Left lobe of liver (tissue), 2 donors: ENCODE measurements around the gene PCGF3. TPM values are rescaled to one million over a fixed set of nuclear protein-coding genes. Genes with fewer than 3 reads are reported as not detected.
A peak's percentile ranks its signal among the peaks of the same experiment; 100 is the strongest.
"Not testable (repeated sequence)": the region's sequence is repeated elsewhere in the genome, so short reads cannot be mapped to it uniquely, and the experiment has no call there.

ENCODE experiments used
- ATAC-seq: fragments of 200-7000 bp; cut with Tn5 transposase; one replicate; pipeline ENCODE4 v1.9.1; 2020; ENCODE audit warnings: mild to moderate bottlenecking, moderate library complexity
- DNase-seq: peaks from one replicate; pipeline ENCODE4 v3.0.0-alpha.2; 2020; ENCODE audit warnings: low spot score
- total RNA-seq: library from RNA; stranded (reverse); gene quantifications from one replicate; pipeline ENCODE4 v1.2.1, GENCODE V29; 2021
- donor health status: DM: no; HTN: no; CAD: no; lungs with moderate emphysema.
- donor health status: DM: no; HTN: yes; CAD: no.

The PCGF3 gene
- total RNA-seq, 1 donor from 2014 or later, result 16.6 TPM

- DNase-seq (no peak), ATAC-seq (no peak)
Observed at GRCh38 chr4:776743-777441, 71.3 kb downstream of the PCGF3 start.

- DNase-seq (no peak), ATAC-seq (no peak)
Observed at GRCh38 chr4:777520-778262, 72.1 kb downstream of the PCGF3 start.

- DNase-seq (no peak), ATAC-seq (no peak)
Observed at GRCh38 chr4:779555-779954, 73.9 kb downstream of the PCGF3 start.

- not testable (repeated sequence) for ATAC-seq, DNase-seq
Observed at GRCh38 chr4:780255-780654, 74.6 kb downstream of the PCGF3 start.

DNA sequence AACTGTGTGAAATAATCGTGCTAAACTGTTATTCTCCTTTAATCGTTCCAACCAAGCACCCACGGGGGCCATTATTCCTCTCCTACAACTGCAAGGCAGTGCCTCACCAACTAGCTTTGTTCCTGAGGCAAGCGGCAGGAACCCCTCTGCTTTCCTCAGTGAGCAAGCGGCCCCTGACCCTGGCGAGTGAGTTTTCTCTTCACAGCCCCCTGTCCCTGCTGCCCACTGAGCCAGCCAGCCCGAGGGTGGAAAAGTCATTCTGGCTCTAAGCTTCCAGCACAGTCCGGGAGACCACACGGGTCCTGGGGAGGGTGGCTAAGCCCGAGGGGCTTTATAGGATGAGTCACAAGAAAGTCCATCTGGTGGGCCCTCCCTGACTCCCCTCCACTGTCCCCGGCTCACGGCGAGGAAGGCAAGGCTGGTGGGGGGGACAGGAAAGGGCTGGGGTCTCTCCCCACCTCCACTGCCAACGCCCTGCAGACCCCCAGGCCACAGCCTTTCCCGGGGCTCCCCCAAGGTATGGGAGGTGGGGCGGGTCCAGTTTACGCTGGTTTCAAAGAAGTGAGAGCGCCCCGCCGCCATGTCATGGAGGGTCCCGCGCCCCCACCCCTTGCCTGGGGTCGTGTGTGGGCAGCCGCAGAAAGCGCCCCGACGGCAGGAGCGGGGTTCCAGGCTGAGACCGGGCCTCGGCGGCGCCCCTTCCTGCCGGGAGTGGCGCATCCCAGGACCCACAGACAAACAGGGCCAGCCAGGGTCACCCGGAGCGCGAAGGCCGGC is 75.3 kb downstream of the PCGF3 start:
- DNase-seq (no peak), ATAC-seq (no peak)

GRCh38 chr4:781493-782216 is 76.0 kb downstream of the PCGF3 start:
- peak; percentile 88 for ATAC-seq
- peak; percentile 99 for DNase-seq

DNA sequence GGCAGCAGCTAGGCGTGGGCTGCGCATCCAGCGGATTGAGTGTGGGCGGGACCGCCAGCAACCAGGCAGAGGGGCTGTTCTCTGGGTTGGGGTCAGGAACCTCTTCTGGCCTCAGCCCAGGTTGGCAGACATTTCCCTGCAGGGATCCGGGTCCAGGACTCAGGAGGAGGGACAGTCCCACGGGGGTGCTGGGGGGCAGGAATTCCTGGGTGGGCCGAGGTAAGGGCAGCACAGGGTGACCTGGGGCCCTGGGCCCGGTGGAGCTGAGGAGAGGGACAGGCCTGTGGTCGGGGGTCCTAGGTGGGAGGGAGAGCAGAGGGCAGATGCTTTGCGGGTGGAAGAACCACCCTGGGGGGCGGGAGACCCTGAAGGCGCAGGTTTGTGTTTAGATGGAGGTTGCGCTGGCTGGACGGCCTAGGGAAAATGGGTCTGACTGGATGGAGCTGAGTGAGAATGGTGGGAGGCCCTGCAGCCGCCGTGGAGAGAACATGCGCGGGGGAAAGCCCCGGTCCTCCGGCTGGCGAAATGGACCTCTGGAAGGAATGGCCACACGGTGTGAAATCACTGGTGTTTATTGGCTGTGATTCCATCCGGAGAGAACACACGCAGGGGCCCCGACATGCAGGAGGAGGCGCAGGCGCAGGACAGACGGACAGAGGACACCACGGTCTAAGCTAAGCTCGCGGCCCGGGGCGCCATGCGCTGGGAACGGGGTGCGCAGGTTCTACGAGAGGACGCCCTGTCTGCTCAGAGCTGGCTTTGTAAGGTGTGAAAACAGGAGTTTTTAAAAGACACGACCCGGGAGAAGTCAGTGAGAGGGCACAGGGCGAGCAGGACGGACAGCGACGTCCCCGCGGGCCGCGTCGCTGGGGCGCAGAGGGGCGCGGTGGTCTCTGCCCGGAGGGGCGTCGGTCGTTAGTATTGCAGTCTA is 79.0 kb downstream of the PCGF3 start:
- ATAC-seq, result no peak
- DNase-seq, result no peak

- ATAC-seq (no peak), DNase-seq (no peak)
Observed at GRCh38 chr4:785332-786073, 79.9 kb downstream of the PCGF3 start.

DNA sequence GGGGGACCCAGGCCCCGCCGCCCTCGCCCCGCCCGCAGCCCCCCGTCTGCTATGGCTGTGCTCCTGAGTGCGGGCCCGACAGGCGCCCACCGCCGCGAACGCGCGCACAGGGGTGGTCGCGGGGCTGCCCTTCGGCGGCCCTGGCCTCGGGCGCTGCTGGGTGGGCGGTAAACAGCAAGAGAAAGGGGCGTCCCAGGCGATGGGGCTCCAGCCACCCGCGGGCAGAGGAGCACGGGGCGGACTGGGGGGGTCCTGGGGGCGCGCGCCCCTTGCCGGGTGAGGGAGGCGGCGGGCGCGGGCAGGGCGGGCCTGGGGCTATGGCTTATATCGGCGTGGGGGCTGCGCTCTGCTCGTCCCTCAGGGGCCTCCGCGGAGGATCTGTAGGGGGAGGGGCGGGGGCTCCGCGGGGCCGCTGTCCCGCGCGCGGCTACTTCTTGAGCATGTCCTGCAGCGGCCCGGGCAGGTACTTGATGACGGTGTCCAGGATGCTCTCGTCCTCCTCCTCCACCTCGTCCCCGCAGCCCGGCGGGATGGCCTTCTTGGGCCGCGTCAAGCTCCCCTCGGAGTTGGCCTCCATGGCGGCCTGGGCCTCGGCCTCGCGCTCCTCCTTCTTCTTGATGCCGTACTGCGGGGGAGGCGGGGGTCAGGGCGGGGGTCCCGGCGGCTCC is 80.6 kb downstream of the PCGF3 start:
- DNase-seq (no peak), ATAC-seq (no peak)

- ATAC-seq (no peak), DNase-seq (no peak)
Observed at GRCh38 chr4:786861-787300, 81.2 kb downstream of the PCGF3 start.

DNA sequence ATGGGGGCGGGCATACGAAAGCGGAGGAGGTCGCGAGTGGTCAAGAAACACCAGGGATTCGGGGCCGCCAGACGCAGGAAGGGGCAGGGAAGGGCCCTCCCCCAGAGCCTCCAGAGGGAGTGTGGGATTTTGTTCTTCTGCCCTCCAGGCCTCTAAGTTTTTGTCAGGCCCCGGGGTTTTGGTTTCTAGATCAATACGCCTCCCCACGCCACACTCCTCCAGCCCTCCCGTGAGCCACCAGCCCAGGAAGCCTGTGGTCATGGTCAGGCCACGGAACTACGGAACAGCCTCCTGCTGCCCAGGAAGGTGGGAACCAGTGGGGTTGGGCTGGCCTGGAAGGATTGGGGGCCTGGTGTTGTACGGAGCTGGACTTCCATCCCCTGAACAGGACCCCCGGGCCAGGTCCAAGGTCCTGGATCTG is 81.9 kb downstream of the PCGF3 start:
- ATAC-seq (no peak), DNase-seq (no peak)

DNA sequence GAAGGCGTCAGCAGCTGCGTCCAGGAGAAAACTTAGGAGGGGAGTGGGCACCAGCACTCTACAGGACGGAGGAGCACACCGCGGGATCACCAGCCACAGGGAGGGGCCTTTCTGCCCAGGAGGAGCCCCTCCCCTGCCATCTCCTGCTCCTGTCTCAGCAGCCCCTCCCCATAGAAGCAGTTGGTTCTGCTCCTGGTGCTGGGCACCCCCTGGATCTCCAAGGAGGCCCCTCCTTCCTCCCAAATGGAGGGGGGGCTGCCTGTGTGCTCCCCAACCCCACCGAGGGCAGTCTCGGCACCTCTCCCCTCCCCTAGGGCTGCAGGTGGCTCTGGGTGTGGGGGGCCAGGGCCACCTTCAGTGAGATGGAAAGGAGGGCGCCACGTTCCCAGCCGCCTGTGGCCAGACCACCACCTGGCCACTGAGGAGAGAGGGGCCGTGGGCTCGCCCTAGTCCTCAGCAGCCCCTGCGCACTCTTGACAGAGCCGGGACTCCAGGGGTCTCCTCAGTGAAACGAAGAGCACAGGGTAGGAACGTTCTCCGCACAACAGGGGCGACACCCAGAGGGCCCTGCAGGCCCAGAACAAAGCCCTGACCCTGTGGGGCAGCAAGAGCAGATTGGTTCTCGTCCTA is 82.5 kb downstream of the PCGF3 start:
- no peak for ATAC-seq
- DNase-seq, result no peak

DNA sequence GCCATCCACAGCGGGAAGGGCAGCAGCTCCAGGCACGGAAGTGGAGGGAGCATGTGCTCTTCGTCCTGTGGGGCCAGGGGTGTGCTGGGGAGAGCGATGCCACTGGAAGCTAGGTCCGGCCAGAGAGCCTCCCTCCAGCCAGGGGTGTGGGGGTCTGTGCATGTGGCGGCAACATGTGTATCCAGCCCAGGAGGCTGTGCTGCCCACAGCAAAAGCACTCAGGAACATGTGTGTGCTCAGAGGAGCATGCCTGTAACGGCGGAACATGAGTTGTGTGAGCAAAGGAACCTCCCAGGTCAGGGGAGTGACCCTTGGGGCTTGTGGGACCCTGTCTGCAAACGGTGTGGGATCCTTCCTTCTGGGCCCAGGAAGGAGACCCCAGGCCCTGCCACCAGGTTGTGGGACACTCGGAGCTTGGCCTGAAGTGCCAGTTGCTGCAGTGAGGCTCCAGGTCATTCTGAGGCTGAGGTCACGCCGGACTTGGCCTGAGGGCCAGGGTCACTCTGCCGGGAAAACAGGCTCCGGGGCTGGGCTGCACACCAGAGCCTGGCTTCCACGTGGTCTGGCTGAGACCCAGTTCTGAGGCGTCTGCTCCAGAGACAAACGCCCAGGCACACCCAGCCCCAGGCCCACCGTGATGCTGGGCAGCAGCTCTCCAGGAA is 83.1 kb downstream of the PCGF3 start:
- ATAC-seq, result peak; percentile 90
- DNase-seq, result peak; percentile 95

DNA sequence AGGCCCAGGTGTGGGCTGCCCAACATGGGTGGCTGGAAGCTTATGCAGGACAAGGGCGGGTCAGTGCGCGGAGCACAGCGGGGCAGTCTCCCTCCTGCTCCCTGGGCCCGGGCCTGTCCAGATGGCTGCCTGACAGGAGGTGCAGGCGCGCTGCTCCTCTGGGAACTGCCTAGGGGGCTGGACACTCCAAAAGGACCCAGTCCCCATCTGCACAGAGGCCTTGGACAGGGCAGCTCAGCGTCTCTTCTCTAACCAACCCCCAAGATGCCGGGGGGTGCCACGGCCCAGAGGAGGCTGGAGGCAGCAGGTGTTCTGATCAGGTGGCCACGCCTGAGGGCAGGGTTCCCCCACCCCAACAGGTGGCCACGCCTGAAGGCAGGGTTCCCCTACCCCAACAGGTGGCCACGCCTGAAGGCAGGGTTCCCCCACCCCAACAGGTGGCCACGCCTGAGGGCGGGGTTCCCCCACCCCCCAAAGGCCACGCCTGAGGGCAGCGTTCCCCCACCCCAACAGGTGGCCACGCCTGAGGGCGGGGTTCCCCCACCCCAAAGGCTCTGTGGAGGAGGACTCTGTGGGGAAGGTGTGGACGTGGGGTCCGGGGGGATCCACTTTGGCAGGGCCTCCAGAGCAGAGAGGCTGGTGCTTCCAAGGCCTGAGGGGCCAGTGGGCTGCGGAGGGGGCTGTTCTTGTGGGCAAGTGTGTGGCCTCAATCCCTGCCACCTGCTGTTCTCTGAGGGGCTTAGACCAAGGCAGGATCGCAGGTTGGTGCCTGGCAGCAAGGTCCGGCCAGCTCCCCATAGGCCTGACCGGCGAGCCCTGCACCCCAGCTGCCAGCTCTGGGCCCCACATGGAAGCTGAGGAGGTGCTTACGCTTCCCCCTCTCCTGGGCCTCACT is 84.2 kb downstream of the PCGF3 start:
- no peak for DNase-seq

GRCh38 chr4:790466-790820 is 84.8 kb downstream of the PCGF3 start:
- DNase-seq, result no peak

More for the DNA sequence above, 84.2 kb downstream of the PCGF3 start:
- ATAC-seq, result peak; percentile 61

DNA sequence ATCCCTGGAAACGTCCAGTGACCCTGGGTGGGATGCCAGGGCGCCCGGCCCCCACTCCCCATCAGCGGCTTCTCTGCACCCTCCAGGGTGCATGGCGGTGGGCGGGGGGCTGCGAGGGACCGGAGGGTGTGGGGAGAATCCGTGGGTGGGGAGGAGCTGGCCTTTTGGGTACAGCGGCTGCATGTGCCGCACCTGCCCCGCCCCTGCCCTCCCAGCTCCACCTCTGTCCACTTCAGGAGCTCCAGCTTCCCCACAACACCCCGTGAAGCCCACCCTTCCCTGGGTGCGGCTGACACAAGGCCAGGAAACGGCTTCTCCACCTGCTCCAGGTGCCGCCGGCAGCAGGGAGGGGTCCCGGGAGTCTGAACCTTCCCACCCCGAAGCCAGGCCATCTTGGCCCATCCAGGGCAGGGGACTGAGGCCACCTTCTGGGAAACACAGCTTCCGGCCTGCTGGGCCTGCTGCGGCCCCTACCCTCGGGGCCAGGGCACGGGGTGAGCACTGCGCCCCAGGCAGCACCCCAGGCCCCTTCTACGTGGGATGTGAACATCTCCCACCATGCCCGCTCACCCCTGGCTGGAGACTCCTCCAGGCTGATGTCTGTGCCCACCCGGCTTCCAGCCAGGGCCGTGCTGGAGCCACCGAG is 85.7 kb downstream of the PCGF3 start:
- DNase-seq (no peak), ATAC-seq (no peak)

More at GRCh38 chr4:790466-790820, 84.8 kb downstream of the PCGF3 start:
- no peak for ATAC-seq
